ENCODE measurements around the gene KNTC1.

KNTC1 gene

GRCh38 chr12:122533856-122534255 is 6.8 kb downstream of the KNTC1 start:
- no peak overlapping the region for H3K27ac ChIP-seq (replicated peaks)
- no peaks in the 10 kb centered on the region for H3K27me3 ChIP-seq (ENCODE audit: insufficient read depth, poor library complexity, severe bottlenecking)
- no peak for DNase-seq (ENCODE audit: low read depth in 1 of 2, low spot score in 1 of 2)
- no peak overlapping the region for H3K4me3 ChIP-seq (replicated peaks; ENCODE audit: insufficient read depth, low read length)
- TF ChIP-seq REST (IDR thresholded peaks at IDR 0.05; ENCODE audit: insufficient replicate concordance, low read depth) (no peak), CTCF (IDR thresholded peaks at IDR 0.05; ENCODE audit: insufficient read depth, low read length) (no peak), POLR2AphosphoS5 (IDR thresholded peaks at IDR 0.05; ENCODE audit: low read depth) (no peak), SPI1 (IDR thresholded peaks at IDR 0.05; ENCODE audit: borderline replicate concordance, low read depth) (no peak), GABPA (IDR thresholded peaks at IDR 0.05; ENCODE audit: low read depth) (no peak)

GRCh38 chr12:122537021-122537420 is 10.0 kb downstream of the KNTC1 start:
- Histone ChIP-seq H3K27me3 (ENCODE audit: insufficient read depth, poor library complexity, severe bottlenecking) (no peaks in the 10 kb centered on the region), H3K4me3 (replicated peaks; ENCODE audit: insufficient read depth, low read length) (no peak overlapping the region), H3K27ac (replicated peaks) (no peak overlapping the region)
- no peak for DNase-seq (ENCODE audit: low read depth in 1 of 2, low spot score in 1 of 2)
- TF ChIP-seq SPI1 (IDR thresholded peaks at IDR 0.05; ENCODE audit: borderline replicate concordance, low read depth) (no peak), REST (IDR thresholded peaks at IDR 0.05; ENCODE audit: insufficient replicate concordance, low read depth) (no peak), CTCF (IDR thresholded peaks at IDR 0.05; ENCODE audit: insufficient read depth, low read length) (no peak), GABPA (IDR thresholded peaks at IDR 0.05; ENCODE audit: low read depth) (no peak), POLR2AphosphoS5 (IDR thresholded peaks at IDR 0.05; ENCODE audit: low read depth) (no peak)

GRCh38 chr12:122538496-122538895 is 11.4 kb downstream of the KNTC1 start:
- no peak for DNase-seq (ENCODE audit: low read depth in 1 of 2, low spot score in 1 of 2)
- TF ChIP-seq GABPA (IDR thresholded peaks at IDR 0.05; ENCODE audit: low read depth) (no peak), SPI1 (IDR thresholded peaks at IDR 0.05; ENCODE audit: borderline replicate concordance, low read depth) (no peak), CTCF (IDR thresholded peaks at IDR 0.05; ENCODE audit: insufficient read depth, low read length) (no peak), REST (IDR thresholded peaks at IDR 0.05; ENCODE audit: insufficient replicate concordance, low read depth) (no peak), POLR2AphosphoS5 (IDR thresholded peaks at IDR 0.05; ENCODE audit: low read depth) (no peak)
- no peak overlapping the region for H3K27ac ChIP-seq (replicated peaks)
- no peak overlapping the region for H3K4me3 ChIP-seq (replicated peaks; ENCODE audit: insufficient read depth, low read length)
- H3K27me3 ChIP-seq (ENCODE audit: insufficient read depth, poor library complexity, severe bottlenecking): no peaks in the 10 kb centered on the region

Data from HL-60 (cell line).